ENCODE data around the gene CAMK2D. TPM values are rescaled to one million over a fixed set of nuclear protein-coding genes. Genes with fewer than 3 reads are reported as not detected.
"Not testable (repeated sequence)": the region's sequence is repeated elsewhere in the genome, so short reads cannot be mapped to it uniquely, and the experiment has no call there.

Gene CAMK2D
- total RNA-seq, 1 experiment from 2014 or later, result 23.3 TPM

DNA sequence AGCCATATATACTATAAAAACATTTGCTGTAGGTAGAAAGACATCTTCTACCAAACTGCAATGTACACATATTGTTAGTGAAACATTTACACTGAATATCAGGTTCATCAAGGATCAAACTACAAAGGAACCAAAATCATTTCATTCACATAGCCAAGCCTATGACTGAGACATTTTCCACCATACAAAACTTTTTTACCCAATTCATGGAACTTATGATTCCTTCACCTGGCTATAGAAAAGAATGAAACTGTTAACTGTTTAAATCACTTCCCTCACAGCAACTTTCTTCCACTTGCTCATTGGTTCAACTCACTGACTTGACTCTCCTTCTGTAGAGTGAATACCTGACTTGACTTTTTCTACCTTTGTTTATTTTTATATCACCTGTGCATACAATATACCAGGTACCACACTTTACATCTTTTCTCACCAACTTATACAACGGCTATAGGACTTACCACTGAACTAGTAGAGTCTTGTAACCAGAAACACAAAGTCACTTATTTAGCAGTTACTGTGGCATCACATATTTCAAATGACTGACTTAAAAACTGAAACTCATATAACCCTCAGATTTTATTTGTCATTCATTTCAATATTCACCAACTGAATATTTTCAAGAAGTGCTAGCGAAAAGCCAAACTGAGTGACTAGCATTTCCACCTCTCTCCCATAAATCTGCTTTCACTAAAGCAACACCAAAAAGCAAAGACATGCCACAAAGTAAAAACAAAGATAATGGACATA, 30.9 kb downstream of the CAMK2D start:
- no peak for DNase-seq (ENCODE audit: low read depth)

DNA sequence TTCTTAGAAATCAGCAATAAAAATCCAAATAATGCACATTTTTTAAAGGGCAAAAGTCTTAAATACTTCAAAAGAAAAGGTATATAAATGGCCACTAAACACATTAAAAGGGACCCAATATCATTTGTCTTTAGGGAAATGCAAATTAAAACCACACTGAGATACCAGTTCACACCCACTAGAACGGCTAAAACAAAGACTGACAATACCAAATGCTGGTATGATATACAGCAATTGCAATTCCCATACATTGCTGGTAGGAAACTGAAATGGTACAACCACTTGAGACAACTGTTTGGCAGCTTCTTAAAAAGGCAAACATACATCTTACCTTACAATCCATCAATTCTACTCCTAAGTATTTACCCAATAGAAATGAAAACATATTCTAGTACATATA, 33.7 kb downstream of the CAMK2D start:
- no peak for DNase-seq (ENCODE audit: low read depth)

DNA sequence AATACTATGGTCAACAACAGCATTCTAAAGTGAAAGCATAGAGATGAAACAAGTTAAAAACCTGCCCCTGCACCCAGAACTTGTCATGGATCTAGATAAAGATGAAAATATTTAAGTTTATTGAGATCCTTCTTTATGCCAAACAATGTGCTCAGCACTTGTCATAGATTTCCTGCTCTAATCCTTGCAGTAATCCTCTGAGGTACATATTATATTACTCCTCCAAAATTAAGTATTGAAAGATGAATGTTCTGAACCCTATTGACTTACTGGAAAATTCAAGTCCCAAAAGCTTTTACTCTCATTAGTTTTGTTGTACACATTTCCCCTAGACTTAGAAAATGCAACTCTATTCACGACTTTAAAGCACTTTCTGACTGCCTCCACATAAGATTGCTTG, 35.6 kb downstream of the CAMK2D start:
- DNase-seq (ENCODE audit: low read depth), result no peak

- DNase-seq (ENCODE audit: low read depth), result no peak
Measured at GRCh38 chr4:113718252-113718651, 43.3 kb downstream of the CAMK2D start.

DNA sequence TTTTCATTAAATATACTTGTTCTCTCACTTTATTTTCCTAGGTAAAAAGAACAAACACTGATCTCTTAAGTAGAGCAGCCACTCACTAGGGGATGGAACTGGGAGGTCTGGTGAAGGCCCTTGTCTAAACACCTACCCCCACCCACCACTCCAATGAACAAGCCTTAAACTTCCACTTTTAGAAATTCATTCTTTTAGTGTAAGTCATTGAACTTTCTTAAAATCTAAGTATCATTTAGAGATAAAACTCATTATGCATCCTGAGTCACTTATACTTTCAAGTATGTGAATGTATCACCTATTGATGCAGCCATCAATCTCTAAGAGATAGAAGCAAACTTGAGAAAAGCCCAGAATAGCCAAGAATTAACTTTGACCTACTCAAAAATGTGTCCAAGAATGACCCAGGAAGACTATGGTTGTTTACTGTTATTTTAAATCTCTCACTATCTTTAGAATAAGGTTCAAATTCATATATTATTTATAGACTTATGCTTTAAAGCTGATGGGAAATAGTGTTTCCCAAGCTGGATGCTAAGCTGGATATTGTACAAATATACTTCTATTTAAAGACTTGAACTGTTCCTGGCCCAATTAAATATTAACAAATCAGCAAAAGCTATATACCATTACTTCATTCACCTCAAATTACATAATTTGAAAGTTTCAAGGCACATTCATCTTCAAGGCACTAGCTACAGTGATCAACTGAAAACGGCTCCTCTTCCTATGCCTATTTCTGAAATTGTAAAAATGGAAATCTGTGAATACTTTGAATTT, 49.5 kb downstream of the CAMK2D start:
- DNase-seq (ENCODE audit: low read depth), result no peak

- no peak for DNase-seq (ENCODE audit: low read depth)
Measured at GRCh38 chr4:113708250-113708649, 53.3 kb downstream of the CAMK2D start.

DNA sequence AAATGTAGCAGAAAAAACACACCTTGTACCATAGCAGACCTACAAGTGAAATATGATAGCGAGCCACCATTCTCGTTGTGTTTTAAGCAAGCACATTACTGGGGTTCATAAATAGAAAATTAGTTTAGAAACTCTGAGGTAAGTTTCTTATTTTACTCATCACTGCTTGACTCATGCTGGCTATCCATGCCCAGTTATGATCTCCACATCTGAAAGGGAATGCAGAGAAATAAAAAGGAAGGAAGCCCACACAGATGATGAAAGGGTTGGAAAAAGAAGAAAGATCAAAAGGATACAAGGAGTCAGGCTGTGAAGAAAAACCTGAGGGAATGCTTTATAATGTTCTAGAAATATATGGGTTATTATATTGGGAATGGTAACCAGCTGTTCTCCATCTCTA, 54.5 kb downstream of the CAMK2D start:
- no peak for DNase-seq (ENCODE audit: low read depth)

DNA sequence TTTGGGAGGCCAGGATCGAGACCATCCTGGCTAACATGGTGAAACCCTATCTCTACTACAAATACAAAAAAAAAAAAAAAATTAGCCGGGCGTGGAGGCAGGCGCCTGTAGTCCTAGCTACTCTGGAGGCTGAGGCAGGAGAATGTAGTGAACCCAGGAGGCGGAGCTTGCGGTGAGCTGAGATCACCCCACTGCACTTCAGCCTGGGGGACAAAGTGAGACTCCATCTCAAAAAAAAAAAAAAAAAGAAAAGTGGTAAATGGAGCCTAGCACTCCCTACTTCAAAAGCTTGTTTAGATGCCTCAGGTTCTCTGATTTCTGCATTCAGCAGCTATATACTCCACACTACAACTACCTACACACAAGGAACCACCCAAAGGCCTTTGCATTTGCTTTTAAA, 56.4 kb downstream of the CAMK2D start:
- not testable (repeated sequence) for DNase-seq (ENCODE audit: low read depth)

GRCh38 chr4:113702596-113702995, 58.9 kb downstream of the CAMK2D start:
- DNase-seq (ENCODE audit: low read depth), result peak; percentile 5

DNA sequence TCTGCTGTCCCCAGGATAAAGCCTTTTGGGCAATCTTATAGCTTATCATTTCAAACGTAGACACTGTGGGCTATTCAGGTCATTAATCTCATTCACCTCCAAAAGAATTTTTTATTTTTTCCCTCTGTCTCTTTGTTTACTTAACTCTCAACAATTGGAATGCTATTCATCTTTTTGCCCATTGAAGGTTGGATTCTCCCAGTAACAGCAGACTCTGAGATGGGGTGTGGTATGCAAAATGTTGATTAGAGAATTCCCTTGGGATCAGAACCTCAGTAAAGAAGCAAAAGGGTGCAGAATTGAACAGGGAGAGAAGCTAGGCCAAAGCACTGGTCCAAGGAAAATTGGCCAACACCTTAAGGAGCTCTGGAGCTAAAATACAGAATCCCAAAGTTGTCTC, 60.4 kb downstream of the CAMK2D start:
- DNase-seq (ENCODE audit: low read depth), result no peak

DNA sequence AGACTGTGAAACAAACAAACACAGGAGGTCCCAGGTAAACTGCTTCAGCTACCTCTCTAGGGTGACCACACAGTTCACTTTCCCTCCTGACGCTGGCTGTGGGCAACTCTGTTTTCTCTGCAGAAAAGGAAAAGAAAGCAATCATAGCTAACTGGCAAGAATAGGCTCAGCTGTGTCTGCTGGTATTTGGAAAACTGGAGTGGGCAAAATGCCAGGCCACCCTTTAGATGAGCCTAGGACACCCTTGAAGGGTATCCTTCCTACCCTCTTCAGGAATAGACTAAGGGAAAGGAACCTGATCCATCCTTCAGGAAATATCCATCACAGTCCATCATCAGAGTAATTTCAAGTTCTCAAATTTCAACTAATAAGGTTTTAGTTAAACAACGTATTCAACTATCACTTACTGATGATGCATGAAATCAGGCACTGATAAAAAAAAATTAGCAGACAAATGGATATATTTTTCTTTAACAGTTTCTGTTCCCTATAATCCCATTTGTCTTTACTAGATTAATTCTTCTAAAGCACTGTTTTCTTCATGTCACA, 60.9 kb downstream of the CAMK2D start:
- DNase-seq (ENCODE audit: low read depth), result no peak

GRCh38 chr4:113699772-113700171, 61.8 kb downstream of the CAMK2D start:
- no peak for DNase-seq (ENCODE audit: low read depth)

DNA sequence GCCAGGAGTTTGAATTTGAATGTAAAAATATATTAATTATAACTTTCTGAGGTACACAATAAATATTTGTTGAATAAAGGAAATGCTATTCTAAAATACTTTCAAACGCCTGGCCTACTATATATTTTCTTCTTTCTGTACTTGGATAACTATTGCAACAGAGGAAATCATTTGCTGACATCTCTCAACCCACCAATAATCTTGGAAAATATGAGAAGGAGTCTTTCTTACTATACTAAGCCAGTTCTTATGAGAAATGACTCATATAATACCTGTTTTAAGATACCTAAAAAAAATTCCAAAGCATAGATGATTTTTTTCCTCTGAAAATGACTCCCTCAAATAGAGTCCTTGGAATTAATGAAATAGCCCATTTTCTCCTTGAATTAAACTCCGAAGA, 64.1 kb downstream of the CAMK2D start:
- no peak for DNase-seq (ENCODE audit: low read depth)

DNA sequence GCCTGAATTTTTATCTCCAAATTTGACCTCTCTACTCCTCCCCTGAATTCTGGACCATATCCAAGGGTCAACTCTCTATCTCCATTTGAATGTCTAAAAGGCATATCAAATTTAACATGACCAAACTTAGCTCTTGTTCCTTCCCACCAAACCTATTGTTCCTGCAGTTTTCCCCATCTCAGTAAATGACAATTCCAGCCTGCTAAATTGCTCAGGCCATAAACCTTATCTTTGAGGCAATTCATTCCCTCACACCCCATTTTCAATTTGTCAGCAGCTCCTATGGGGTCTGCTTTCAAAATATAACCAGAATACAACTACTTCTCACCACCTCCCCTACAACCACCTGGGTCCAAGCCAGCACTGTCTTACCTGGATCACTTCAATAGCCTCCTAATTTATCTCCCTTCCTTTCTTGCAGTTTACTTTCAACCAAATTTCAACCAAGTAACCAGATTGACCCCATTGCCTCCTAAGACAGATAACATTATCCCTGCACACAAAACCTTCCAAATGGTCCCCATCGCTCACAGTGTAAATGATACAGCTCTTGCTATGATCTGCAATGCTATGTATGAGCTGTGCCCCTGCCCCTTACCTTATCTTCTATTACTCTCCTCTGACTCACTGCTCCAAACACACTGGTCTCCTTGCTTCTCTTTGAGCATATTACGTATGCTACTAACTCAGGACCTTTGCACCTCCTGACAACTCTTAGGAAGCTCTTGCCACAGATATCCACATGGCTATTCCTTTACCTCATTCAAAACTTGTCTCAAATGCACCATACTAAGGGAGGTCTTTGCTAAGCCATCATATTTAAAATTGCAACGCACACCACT, 66.0 kb downstream of the CAMK2D start:
- DNase-seq (ENCODE audit: low read depth), result no peak

- DNase-seq (ENCODE audit: low read depth), result no peak
Measured at GRCh38 chr4:113694008-113694407, 67.5 kb downstream of the CAMK2D start.

- DNase-seq (ENCODE audit: low read depth), result no peak
Measured at GRCh38 chr4:113692809-113693411, 68.6 kb downstream of the CAMK2D start.

- no peak for DNase-seq (ENCODE audit: low read depth)
Measured at GRCh38 chr4:113691676-113692075, 69.9 kb downstream of the CAMK2D start.

DNA sequence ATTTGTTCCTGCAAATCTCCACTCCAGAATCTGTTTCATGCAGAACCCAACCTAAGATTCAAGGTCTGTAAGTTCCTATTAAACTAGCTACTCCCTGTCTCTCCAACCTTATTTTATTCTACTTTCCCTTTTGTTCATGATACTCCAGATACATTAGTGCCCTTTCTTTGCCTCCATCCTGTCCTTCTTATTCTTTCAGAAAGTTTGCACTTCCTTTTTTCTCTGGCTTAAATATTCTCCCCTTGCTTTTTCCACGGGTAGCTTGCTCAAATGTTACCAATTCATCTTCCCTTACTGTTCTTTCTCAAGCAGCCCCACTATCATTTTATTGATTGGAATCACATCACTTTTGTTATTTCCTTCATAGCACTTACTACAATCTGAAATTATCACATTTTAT, 72.1 kb downstream of the CAMK2D start:
- no peak for DNase-seq (ENCODE audit: low read depth)

DNA sequence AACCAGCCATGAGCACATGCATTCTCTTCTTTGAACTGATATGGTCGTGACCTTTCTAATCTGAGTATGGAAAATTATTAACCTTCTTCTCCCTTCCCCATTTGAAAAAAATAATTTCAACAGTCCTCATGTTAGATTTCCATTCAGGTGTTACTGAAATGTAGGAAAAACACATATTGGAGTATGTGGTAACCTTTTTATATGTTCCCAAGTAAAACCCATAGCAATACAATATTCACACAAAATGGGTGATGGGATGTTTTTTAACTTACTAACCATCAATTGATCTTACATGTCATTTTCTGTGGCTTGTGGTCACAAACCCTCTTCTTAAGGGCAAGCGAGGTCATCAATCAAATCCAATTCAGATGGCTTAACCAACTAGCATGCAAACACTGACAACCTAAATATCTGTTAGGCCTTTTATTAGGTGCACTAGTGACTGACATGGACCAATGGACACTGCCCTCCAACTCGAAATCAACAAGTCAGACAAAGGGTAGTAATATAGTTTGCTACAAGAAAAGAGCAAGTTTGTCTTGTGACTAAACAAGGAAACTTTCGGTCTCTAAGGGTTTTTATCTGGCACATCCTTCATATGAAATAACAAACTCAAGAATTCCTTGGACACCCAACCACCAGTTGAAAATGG, 74.3 kb downstream of the CAMK2D start:
- DNase-seq (ENCODE audit: low read depth), result peak; percentile 9

DNA sequence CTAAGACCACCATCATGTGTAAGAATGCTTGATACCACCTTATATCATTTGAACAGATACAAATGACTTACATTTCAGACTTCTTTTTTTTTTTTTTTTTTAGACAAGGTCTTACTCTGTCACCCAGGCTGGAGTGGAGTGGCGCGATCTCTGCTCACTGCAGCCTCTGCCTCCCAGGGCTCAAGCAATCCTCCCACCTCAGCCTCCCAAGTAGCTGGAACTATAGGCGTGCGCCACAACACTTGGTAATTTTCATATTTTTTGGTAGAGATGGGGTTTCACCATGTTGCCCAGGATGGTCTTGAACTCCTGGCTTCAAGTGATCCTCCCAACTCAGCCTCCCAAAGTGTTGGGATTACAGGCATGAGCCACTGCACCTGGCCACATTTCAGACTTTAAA, 76.4 kb downstream of the CAMK2D start:
- DNase-seq (ENCODE audit: low read depth), result not testable (repeated sequence)

- peak; percentile 62 for DNase-seq (ENCODE audit: low read depth)
Measured at GRCh38 chr4:113684534-113685091, 76.9 kb downstream of the CAMK2D start.

All from RPMI7951 (cell line).